Ramos (cell line): ENCODE data around the gene S100Z.
"Not testable (repeated sequence)": the region's sequence is repeated elsewhere in the genome, so short reads cannot be mapped to it uniquely, and the experiment has no call there.

ENCODE experiments used
- in situ Hi-C: fragments of 300-500 bp; cut with MboI; formaldehyde crosslinking; loops from one replicate; pipeline ENCODE4 v1.14.3; 2022; ENCODE audit warnings: low sequenced_read_pairs; ENCODE audit not compliant: unreplicated experiment

Gene S100Z

DNA sequence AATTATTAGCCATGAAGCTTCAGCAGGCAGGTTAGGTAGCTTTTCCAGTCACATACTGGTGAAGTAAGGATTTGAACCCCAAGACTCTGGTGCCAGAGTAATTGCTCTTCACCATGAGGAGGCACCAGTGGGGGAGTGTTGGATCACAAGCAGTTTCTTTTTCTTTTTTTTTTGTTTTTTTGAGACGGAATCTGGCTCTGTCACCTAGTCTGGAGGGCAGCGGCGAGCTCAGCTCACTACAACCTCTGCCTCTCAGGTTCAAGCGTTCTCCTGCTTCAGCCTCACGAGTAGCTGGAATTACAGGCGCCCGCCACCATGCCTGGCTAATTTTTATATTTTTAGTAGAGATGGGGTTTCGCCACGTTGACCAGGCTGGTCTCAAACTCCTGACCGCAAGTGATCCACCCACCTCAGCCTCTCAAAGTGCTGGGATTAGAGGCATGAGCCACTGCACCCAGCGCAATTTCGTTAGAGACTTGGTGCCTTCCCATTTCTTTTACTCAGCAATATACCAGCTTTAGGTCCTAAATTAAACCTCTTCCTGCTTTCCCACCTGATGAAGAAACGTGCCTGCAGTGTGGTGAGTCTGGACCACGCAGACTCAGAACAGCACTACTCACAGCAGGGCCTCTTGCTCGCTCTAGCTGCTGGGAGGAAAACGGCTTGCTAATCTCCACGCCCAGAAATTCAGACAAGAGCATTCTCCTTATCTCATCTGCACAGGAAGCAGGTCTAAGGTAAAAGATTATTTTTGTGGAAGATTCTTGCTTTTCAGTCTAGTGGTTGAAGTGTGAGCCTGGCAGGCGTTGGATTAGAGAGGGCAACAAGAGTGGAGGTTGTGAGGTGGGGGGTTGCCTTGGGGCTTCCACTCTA, at the start of gene S100Z:
TSS of gene S100Z (plus strand) at position 596 of the 873 bp plus-strand sequence. CDS start 25,346 bp downstream, outside the sequence.
- in situ Hi-C loops: no loop called here

DNA sequence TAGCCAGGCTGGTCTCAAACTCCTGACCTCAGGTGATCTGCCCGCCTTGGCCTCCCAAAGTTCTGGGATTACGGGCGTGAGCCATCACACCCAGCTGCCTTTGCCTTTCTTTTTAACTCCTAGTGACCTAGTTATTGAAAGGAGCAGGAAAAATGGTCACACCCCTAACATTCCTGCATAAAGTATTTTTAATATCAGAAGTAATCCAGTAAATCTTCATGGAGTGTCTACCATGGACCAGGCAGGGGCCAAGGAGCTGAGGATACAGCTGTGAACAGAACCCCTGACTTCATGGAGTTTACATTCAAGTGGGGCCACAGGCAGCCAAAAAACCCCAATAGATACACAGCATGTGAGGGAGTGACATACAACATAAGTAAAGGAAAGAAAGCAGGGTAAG, 49.2 kb upstream of the S100Z start:
- in situ Hi-C loops: no loop called here

DNA sequence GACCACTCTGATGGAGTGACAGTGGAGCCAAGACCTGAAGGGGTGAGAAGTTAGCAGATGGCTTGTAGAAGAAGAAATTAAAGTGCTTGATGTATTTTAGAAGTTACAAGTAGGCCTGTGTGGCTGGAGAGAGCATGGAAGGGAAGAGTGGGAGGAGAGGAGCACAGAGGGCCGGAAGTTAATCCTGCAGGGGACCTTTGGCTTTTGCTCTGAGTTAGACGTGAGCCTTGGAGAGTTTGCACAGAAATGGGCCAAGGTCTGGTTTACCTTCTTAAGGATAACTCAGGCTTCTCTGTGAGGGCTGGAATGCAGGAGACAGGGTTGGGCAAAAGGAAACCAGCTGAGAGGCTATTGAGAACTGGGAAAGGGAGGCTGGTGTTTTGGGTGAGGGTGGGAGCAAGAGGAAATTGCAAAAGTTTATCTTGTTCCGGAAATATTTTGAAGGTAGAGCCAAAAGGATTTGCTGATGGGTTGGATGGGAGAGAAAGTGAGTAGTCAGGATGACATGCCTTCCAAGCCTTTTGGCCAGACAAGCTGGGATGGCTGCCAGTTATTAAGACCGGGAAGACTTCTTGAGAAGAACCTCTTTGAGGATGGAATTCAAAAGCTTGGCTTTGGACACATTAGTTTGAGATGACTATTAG, 48.5 kb upstream of the S100Z start:
- in situ Hi-C loops: no loop called here

DNA sequence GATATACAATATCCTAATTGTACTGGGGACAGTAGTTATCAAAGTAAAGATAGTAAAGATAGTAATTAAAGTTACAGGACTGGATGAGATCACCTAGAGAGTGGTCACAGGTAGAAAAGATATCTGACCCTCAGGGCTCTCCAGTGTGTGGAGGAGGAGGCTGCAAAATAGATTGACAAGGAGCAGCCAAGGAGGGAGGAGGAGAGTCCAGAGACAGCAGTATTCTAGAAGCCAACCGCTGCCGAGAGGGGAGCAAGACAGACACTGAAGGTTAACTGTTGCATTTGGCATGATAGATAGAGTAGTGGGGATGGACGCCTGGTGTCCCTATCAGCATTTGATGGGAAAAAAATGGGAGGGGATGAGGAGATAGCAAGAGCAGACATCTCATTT, 48.0 kb upstream of the S100Z start:
- in situ Hi-C loops: no loop called here

DNA sequence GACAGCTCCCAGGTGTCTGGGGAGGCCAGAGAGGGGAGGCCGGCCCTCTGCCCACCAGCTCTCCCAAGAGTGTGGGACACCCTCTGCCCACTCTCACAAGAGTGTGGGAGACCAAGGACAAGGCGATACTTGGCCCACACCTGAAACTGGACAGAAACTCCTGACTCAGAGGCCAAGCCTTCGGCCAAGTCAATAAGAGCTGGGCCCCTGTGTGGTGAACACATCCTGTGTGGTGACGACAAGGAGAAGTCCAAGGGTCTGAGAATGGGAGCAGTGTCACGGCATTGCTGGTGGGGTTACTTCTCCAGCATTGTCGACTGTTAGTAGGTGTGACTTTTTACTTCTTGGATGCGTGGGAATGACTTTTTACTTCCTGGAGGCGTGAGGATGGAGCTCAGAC, 45.5 kb upstream of the S100Z start:
- in situ Hi-C loops: no loop called here

GRCh38 chr5:76805821-76806505, 43.9 kb upstream of the S100Z start:
- in situ Hi-C loops: no loop called here

GRCh38 chr5:76807296-76807695, 42.5 kb upstream of the S100Z start:
- in situ Hi-C loops: no loop called here

- in situ Hi-C loops: no loop called here
Measured at GRCh38 chr5:76808141-76808691, 41.6 kb upstream of the S100Z start.

DNA sequence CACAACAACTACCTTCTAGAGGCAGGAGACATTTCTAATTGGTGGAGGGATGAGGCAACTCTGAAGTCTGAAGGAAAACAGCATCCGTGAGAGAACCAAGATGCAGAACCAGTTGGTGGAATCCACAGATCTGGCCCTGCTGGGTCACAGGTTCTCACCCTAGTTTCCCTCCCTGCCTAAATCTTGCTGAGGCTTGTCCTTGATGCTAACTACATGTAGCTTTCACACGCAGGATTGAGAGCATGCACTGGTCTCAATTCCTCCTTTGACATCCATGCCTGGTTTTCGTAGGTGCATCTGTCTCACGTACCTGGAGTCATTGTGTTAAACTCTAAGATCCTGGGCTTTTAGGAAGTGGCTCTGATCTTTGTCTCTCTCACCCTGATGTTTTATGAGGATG, 40.7 kb upstream of the S100Z start:
- in situ Hi-C loops: no loop called here

- in situ Hi-C loops: no loop called here
Measured at GRCh38 chr5:76810236-76810635, 39.6 kb upstream of the S100Z start.

DNA sequence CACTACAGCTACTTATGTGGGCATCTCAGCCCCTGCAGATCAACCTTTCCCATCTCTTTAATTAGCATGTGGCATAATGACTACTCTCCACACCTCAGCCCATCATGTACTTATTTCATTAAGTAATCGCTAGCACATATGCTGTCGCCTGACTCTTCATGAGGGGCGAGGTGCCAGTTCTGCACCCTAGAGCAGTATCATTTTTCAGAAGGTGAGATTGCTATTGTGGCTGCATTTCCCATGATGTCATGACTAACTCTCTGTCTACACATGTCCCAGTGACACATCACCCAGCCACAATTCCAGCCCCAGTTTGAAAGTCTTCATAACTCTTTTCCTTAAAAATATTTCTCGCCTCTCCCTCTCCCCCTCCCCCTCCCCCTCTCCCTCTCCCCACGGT, 38.6 kb upstream of the S100Z start:
- in situ Hi-C loops: no loop called here

DNA sequence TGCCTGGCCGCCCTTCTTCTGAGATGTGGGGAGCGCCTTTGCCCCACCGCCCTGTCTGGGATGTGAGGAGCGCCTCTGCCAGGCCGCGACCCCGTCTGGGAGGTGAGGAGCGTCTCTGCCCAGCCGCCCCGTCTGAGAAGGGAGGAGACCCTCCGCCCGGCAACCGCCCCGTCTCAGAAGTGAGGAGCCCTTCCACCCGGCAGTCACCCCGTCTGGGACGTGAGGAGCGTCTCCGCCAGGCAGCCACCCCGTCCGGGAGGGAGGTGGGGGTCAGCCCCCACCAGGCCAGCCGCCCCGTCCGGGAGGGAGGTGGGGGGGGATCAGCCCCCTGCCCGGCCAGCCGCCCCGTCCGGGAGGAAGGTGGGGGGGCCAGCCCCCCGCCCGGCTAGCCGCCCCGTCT, 37.6 kb upstream of the S100Z start:
- in situ Hi-C loops: not testable (repeated sequence)

DNA sequence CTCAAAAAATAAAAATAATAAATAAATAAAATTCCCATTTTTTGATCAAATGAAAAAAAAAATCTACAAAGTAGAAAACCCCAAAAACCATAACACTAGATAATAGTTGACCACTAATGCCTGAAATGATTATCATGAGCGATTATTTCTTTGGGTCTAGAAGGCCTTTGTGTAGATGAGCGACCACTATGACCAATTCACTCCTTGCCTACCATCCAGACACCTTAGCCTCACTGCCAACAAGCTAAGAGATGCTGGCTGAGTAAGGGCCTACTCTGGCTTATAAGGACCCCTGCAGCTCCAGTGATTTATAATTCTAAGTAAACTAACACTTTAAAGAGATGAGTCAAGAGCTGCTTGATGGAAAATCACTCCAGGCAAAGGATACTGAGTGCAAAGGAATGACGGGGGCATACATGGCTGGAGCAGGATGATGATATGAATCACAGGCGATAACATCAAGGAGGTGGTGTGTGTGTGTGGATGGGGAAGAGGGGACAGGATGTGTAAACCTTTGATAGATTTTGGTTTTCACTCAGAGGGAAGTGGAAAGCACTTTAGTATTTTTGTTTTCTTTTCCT, 35.7 kb upstream of the S100Z start:
- in situ Hi-C loops: no loop called here

DNA sequence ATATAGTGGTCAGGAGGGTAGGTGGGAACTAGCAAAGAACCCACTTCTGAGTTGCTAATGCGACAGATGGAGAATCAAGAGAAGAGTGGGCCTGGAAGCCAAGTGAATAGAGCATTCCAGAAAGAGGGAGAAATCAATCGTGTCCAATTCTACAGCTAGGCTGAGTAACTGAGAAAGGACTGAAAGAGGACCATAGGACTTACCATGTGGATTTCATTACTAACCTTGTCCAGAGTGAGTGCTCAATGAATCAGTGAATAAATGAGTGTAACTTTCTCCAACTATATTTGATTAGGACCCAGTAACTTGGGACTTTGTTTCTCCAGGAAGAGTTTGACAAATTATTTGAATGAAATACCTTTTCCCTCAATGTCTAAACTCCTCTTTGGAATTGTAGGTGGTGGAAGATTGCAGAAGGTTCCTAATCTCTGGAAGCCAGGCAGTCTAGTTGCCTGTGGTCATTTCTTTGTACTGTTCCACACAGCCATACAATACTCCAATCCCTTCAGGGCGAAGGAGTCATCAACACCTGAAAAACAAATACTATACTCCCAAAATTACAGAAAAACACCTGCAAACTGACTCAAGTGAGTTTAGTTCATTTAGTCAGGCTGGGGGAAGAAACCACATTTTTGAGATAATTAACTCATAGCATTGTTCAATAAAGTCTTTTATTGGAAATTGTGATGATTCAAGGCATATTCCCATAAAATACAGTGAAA, 33.5 kb upstream of the S100Z start:
- in situ Hi-C loops: no loop called here

DNA sequence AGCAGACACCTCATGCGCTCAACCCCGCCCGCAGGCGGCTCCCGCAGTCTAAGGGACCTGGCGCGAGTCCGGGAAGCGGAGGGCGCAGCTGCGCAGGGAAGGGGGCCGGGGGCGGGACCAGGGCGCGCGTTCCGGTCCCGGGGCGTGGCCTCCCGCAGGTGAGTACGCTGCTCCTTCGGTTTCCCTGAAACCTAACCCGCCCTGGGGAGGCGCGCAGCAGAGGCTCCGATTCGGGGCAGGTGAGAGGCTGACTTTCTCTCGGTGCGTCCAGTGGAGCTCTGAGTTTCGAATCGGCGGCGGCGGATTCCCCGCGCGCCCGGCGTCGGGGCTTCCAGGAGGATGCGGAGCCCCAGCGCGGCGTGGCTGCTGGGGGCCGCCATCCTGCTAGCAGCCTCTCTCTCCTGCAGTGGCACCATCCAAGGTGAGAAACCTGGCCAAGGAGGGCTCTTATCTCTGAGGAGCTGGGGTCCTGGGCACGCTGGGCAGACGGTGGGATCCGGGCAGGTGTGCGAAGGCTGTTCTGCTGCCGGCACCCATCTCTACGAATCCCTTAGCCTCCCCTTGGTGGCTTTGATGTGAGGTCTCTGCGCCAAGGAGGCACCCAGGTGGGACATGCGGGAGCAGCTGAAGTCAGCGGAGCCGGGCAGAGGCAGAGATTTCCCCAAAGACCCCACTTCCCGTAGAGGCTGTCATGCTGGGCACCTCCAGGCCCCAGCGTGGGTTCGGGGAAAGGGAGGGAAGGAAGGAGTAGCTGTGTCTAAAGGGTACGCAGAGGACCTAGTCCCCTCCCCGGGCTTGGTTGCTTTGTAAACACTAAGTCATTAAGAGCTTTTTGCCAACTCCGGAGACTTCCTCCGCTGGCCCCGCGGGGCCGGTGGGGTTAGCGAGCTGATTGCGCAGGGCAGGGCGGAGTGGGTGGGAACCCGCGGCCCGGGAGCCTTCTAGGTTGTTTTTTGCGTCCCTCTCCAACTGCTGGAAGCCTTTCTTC, 30.7 kb upstream of the S100Z start, which contains the start of gene F2RL1:
TSS of gene F2RL1 (plus strand) at position 187 of the 988 bp plus-strand sequence. CDS start at position 340, 153 bp downstream.
- in situ Hi-C loops: no loop called here

DNA sequence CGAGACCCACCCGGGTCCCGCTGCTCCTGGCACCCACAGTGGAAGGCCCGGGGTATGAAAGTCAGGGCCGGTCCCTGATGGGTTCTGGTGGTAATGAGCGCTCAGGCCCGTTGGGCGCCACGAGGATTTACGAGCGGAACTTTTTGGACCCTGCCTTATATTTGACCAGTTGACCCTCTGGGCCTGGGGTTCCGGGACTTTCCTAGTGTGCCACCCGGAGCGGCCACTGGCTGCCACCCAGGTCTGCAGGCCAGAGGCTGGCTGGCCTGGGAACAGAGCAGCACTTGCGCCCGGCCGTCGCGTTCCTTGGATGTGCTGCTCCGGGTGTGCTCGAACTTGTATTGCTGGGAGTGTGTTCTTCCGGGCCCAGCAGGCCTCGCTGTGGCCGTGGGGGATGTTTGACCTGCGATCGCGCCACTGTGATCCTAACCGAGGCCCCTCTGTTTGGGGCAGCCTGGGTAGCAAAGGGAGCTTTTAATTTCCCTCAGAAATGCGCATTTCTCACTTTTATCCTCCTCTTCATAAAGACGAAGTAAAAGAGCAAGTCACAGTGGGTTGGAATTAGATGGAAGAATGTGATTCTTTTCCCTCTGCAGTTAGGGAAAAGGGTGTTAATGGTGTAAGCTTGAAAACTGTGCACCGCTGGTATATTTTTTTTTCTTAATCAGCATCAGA, 29.8 kb upstream of the S100Z start:
- in situ Hi-C loops: no loop called here

- in situ Hi-C loops: no loop called here
Measured at GRCh38 chr5:76820526-76820890, 29.3 kb upstream of the S100Z start.

DNA sequence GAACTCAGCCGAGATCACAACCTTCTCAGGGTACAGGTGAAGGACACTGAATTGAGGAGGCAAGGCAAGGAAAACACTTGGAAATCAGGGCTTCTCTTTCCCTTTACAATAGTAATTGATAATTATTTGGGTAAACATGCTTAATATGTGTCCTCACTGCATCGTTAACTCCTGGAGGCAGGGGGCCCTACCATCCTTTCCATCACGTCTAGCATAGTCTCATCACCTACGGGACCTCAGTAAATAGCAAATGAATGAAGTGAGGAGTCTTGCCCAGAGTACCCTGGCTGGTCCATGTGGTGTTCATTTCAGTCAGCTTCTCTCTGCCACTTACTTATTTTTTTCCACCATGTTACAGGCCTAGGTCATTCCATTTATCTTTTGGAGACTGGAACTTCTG, 28.7 kb upstream of the S100Z start:
- in situ Hi-C loops: no loop called here
